Eye (tissue), 1 donor: ENCODE results near the gene FHAD1.

Experiments
- DNase-seq: peaks from one replicate; pipeline ENCODE4 v3.0.0-alpha.2; 2015

Gene FHAD1

DNA sequence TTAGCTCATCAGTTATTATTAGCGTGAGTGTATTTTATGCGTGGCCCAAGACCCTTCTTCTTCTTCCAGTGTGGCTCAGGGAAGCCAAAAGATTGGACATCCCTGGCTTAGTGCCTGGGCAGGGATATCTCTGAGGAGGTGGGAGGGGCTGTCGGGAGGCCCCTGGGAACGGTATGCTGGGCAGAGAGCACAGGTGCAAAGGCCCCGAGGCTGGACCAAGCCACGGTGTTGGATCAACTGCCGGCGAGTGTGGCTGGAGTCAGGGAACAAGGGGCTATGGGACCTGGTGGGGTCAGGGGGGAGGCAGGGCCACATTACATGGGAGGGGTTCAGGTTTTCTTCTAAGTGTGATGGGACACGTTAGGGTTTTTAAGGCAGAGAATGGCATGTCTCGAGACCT lies 62.7 kb downstream of the FHAD1 start:
- DNase-seq, result no peak

- DNase-seq, result no peak
Measured at GRCh38 chr1:15310544-15310943, 63.5 kb downstream of the FHAD1 start.

- DNase-seq, result no peak
Measured at GRCh38 chr1:15311122-15311822, 64.2 kb downstream of the FHAD1 start.

GRCh38 chr1:15311880-15312279 lies 64.9 kb downstream of the FHAD1 start:
- no peak for DNase-seq

GRCh38 chr1:15312626-15313411 lies 65.8 kb downstream of the FHAD1 start:
- no peak for DNase-seq

GRCh38 chr1:15314328-15315281 lies 67.6 kb downstream of the FHAD1 start:
- no peak for DNase-seq

GRCh38 chr1:15315815-15316214 lies 68.8 kb downstream of the FHAD1 start:
- DNase-seq, result no peak

GRCh38 chr1:15316510-15316909 lies 69.5 kb downstream of the FHAD1 start:
- no peak for DNase-seq

GRCh38 chr1:15320267-15320666 lies 73.2 kb downstream of the FHAD1 start:
- no peak for DNase-seq

GRCh38 chr1:15321601-15322000 lies 74.6 kb downstream of the FHAD1 start:
- no peak for DNase-seq

- DNase-seq, result peak; percentile 25
Measured at GRCh38 chr1:15322648-15323350, 75.8 kb downstream of the FHAD1 start.

DNA sequence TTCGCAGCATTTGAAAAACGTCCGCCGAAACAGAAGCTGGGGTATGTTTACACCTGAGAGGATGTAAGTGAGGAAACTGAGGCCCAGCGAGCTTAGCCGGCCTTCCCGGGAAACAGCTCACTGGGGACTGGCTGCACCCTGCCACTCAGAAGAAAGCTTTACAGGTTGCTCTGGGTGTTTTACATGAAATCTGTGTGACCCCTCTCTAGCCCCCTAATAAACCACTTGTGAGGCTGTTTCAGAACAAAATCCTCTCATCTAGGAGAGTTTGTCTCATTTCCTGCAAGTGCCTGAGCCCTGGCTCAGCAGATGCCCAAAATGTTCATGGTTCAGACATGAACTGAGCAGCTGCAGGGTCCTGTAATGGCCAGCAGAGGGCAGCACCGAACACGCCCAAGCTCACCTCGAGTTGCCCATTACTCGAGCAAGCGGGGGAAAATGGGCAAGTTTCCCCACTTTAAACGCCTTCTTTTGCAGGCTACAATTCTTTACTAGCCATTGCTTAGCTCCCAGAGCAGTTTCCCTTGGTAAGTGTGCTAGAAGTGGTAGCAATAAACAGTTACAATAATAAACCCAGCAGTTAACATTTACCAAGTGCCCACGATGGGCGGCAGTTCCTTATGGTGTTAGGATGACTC lies 76.4 kb downstream of the FHAD1 start:
- peak; percentile 94 for DNase-seq

DNA sequence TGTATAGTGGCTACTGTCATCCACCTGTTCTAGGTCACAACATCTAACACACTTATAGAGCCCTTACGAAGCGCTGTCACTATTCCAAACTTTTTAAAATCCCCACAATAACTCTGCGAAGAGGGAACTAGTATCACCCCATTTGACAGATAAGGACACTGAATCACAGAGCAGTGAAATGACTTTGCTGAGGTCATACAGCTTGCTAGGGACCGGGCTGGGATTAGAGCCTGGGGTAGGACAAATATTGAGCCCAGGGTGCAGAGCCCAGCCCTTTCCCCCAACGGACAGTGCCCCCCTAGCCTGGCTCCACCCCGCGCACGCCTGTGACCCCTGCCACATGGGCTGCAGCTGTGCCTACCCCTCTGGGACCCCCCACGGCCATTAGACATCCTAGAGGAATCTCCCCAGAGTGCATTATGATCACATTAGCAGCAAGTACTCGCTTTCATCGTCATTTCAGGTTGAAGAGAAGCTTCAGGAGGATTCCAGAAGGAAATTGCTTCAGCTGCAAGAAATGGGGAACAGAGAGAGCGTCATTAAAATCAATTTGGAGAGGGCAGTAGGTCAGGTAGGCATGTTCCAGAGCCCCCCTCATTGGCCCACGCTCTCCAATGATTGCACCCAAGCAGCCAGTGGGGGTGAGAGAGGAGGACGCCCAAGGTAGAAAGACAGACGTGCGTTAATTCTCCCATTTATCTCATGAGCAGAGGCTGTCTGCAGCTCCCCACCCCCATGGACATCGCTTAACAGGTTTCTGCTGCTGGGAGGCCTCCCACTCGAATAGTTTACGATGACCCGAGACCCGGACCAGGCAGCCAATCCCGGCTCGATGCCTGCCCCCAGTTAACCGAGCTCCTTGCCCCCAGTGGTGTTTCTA lies 77.2 kb downstream of the FHAD1 start:
- DNase-seq, result peak; percentile 76

DNA sequence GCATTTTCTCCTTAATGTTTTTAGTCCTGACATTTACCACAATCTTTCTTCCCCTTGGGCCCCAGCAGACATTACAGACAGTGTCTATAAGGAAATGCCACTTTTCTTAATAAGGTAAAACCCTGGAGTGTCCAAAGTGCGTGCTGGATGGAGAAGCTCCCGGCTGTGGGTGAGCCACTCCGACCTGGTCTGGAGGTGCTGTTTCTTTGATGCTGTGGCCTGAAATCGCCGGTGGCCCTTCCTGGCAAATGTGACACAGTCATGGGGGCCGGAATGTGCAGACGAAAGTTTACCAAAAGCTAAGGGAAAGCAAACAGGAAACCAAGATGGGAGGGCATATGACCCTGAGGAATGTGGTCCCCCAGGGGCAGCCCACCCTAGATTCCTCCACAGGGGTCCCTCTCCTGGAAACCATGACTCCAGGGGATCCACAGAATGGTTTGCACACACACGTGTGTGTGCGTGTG lies 77.9 kb downstream of the FHAD1 start:
- no peak for DNase-seq

DNA sequence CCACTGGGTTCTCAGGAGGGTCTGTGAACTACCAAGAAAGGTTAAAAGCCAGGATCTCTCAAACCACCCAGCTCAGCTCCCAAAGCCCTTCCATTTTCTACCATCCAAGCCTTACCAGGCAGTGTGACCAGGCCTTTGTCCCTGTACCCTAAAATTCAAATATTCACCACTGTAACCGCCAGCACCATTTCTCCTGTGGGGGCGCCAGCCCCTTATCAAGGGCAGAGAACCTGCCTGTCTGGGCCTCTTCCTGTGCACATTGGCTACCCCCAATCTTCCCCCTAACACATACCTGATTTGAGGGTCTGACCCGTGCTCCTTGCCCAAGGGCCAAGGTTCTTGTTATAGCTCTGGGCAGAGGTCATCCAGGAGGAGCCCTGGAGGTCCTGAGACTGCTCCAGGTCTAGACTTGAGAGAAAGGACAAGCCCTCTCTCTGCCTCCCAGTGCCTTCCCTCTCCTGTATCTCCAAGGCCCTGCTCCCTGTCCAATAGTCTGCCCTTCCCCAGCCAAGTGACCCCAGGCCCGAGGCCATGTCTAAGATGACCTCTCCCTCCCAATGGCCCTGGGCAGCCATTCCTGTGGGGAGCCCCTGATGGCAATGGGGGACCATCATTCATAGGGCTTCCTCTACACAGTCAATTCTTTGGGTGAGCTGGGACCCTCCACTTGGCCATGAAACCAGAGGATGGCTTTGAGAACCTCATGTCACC lies 78.5 kb downstream of the FHAD1 start:
- no peak for DNase-seq

- peak; percentile 93 for DNase-seq
Measured at GRCh38 chr1:15326691-15327588, 79.9 kb downstream of the FHAD1 start.

DNA sequence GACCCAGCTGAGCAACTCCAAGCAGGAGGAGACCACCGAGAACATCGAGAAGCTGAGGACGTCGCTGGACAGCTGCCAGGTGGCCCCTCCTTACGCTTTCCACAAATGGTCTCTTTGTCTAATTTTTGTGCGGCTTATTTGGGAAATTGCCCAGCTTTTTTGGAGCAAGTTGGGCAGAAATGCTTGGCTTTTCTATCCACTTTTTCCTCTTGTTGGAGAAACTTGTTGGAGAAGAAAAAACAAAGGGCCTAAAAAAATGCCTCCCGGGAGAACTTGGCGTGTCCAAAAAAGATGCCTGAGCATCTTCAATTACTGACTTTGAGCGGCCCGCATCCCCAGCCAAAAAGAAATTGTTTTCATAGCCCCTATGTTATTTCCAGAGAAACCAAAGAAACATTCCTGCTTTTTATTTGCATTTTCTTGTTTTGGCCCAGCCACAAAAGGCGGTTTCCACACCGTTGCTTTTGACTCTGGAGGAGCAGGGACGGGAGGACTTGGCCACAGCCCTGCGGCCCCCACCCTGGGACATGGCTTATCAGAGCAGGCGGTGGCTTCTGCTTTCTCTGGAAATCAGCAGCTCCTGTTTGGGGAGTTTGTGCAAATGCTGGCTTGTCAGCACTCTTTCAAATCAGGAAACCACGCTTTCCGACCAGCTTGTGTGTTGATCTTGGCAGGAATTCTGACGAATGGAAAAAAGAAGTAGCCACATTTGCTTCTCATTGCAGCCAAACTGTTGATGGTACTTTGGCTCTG lies 81.5 kb downstream of the FHAD1 start:
- peak; percentile 87 for DNase-seq

DNA sequence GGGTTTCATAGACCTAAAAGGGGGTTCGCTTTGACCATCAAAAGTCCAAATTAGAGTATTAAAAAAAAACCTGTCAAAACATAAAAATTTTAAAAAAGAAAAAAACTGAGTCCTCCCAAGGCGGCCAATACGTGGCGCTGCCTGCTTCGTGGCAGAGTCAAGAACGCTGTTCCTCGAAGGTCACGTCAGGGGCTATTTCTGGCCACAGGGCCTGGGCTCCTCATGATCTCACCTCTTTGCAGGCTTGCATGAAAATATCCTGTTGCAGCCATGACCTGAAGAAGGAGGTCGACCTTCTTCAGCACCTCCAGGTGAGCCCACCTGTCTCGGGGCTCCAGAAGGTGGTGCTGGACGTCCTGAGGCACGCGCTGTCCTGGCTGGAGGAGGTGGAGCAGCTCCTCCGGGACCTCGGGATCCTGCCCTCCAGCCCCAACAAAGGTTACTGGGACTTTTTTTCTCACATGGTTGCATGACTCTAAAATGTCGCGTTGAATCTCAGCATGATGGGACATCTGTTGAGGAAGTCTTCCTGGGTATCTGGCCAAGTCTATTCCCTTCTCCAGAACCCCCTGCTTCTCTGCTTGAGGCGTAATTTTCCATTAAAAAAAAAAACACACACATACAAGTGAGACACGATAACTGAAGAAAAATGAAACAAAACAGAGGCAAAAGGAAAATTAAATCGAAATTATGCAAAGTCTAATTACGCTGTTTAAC lies 82.2 kb downstream of the FHAD1 start:
- peak; percentile 14 for DNase-seq
